ENCODE data around the gene TIE1.

DNA sequence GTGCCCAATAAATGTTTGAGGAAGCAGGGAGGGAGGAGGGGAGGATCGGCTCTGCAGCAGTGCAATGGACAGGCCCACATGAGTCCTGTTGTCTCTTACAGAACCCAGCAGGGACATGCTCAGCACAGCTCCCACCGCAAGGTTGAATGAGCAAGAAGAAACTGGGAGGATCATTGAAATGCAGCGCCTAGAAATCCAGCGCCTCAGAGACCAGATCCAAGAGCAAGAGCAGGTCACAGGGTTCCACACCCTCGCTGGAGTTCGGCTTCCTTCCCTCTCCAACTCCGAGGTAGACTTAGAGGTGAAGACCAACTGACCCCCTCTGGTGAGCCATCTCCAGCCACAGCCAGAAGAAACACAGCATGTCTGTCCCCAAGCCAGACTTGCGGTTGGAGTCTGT is 46.9 kb upstream of the TIE1 start:
- TF ChIP-seq, protein P1, sequence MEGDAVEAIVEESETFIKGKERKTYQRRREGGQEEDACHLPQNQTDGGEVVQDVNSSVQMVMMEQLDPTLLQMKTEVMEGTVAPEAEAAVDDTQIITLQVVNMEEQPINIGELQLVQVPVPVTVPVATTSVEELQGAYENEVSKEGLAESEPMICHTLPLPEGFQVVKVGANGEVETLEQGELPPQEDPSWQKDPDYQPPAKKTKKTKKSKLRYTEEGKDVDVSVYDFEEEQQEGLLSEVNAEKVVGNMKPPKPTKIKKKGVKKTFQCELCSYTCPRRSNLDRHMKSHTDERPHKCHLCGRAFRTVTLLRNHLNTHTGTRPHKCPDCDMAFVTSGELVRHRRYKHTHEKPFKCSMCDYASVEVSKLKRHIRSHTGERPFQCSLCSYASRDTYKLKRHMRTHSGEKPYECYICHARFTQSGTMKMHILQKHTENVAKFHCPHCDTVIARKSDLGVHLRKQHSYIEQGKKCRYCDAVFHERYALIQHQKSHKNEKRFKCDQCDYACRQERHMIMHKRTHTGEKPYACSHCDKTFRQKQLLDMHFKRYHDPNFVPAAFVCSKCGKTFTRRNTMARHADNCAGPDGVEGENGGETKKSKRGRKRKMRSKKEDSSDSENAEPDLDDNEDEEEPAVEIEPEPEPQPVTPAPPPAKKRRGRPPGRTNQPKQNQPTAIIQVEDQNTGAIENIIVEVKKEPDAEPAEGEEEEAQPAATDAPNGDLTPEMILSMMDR (conservative IDR thresholded peaks at IDR 0.05; ENCODE audit: low read depth, low read length): no peak
- TF ChIP-seq EZH2 (IDR thresholded peaks at IDR 0.05; ENCODE audit: borderline replicate concordance, low read depth, low read length, poor library complexity, severe bottlenecking): no peak
